GM21360 (cell line): ENCODE results near the gene FBXO28.
"Not testable (repeated sequence)": the region's sequence is repeated elsewhere in the genome, so short reads cannot be mapped to it uniquely, and the experiment has no call there.

Experiments used
- ATAC-seq: cut with Tn5 transposase; IDR thresholded peaks from one replicate; pipeline ENCODE4 v1.9.1; 2021; ENCODE audit warnings: mild to moderate bottlenecking, moderate library complexity; ENCODE audit not compliant: unreplicated experiment

FBXO28 gene

DNA sequence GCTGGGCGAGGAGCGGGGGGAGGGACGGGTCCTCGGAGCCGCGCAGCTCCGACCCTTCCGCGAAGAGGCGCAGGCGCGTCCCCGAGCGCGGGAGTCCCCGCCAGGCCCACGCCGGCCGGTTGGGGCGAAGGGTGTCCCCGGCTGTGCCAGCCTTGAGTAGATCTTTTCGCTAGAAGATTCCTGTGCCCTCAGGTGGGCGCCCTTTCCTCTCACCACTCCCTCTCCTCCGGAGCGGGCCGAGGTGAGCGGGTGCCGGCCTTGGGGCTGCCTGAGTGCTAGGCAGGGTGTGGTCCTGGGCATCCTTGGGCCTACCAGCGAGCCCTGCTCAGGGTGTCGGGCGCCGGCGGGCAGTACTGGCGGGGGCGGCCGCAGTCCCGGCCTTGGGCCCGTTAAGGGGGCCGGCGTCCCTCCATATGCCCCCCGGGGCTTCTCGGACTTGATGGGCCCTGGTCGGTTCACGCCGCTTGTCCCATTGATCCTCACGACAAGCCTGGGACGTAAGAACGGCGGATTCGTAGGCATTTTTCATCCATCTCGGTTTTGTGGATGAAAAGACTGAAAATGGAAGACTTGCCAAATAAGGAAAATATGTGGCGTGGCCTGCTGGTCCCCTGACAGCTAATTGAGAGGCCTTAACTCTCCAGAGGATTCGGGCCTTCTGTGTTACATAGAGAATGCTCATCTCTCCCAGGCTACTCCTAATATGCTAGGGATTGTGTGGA, 69.8 kb downstream of the FBXO28 start:
- peak; percentile 39 for ATAC-seq

DNA sequence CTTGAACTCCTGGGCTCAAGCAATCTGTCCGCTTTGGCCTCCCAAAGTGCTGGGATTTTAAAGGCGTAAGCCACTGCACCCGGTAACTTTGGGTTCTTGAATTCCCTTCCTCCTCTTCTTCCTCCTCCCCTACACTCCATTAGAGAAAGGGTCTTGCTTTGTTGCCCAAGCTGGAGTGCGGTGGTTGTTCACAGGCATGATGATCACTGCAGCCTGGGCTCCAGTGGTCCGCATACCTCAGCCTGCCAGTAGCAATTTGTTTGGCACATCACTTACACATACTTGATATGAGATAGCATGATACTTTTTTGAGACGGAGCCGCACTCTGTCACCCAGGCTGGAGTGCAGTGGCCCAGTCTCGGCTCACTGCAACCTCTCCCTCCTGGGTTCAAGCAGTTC, 71.3 kb downstream of the FBXO28 start:
- no peak for ATAC-seq

DNA sequence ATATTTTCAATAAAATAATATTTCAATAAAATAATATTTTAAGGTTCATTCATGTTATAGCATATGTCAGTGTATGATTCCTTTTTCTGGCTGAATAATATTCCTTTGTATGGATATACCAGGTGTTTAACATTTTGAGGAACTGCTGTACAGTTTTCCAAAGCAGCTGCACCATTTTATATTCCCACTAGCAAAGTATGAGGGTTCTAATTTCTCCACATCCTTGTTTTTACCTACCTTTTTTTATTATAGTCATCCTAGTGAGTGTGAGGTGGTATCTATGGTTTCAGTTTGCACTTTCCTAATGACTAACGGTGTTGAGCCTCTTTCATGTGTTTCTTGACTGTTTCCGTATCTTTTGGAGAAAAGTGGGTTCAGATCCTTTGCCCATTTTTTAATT, 74.4 kb downstream of the FBXO28 start:
- no peak for ATAC-seq

DNA sequence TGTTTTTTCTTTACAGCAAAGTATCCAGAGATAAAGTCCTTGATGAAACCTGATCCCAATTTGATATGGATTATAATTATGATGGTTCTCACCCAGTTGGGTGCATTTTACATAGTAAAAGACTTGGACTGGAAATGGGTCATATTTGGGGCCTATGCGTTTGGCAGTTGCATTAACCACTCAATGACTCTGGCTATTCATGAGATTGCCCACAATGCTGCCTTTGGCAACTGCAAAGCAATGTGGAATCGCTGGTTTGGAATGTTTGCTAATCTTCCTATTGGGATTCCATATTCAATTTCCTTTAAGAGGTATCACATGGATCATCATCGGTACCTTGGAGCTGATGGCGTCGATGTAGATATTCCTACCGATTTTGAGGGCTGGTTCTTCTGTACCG, 75.7 kb downstream of the FBXO28 start:
- no peak for ATAC-seq

DNA sequence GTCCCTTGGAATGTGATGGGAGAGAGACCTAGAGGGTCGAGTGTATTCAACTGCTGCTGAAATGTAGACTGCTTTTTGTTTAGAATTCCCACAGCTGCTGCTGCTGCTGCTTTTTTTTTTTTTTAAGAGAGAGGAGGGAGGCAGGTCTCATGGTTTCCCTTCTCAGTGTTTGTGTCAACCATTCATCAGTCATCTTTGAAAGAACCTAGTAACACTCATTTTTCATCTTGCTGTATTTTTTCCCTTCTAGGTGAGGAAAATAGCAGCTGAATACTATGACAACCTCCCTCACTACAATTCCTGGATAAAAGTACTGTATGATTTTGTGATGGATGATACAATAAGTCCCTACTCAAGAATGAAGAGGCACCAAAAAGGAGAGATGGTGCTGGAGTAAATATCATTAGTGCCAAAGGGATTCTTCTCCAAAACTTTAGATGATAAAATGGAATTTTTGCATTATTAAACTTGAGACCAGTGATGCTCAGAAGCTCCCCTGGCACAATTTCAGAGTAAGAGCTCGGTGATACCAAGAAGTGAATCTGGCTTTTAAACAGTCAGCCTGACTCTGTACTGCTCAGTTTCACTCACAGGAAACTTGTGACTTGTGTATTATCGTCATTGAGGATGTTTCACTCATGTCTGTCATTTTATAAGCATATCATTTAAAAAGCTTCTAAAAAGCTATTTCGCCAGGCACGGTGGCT, 78.3 kb downstream of the FBXO28 start:
- ATAC-seq, result no peak

DNA sequence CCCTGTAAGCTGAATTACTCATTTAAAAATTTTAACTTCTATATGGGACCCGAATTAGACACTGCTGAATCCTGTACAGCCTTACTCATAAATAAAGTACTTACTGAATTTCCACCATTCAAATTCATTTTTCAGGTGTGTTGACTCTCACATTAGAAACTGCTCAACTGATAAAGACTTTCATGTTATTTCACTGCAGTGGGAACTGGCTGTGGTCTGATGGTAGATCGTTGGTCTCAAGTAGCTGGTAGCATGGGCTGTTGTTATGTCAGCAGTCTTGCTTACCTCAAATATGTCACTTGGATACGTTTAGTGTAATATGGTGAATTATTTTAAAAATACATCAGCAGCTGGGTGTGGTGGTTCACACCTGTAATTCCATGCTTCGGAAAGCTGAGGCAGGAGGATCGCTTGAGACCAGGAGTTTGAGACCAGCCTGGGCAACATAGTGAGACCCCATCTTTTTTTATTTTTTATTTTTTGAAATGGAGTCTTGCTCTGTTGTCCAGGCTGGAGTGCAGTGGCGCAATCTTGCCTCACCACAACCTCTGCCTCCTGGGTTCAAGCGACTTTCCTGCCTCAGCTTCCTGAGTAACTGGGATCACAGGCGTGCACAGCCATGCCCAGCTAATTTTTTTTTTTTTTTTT, 79.5 kb downstream of the FBXO28 start:
- no peak for ATAC-seq

DNA sequence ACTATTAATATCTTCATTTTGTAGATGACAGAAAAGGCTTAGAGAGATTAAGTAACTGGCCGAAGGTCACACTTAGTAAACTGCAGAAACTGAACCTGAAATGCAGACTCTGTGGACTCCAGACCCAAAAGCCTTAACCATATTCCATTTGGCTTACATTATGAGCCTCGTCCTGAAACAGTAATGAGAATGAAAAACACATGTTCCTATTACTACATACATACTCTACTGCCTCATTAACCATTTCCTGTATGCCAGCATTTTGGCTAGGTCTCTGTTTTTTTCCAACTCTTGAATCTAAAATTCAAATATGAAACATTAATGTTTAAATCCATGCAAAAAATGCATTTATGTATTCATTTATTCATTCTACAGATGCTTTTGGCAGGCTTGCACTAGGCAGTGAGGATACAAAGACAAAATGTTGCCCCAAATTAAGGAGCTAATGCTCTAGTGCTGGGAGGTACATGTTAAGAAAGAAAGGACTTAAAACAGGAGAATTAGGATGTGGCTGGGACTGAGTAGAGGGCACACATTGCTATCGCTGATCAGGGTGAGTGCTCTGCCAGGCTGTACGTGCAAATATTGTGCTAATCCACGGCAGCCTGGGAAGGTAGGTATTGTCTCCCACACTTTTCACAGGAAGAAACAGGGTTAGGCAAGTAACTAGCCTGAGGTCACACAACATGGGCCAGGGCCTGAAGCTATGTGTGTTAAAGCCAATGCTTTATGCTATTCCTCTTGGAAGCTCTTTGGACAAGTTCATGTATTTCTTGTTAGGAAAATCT, 83.1 kb downstream of the FBXO28 start:
- ATAC-seq, result no peak

DNA sequence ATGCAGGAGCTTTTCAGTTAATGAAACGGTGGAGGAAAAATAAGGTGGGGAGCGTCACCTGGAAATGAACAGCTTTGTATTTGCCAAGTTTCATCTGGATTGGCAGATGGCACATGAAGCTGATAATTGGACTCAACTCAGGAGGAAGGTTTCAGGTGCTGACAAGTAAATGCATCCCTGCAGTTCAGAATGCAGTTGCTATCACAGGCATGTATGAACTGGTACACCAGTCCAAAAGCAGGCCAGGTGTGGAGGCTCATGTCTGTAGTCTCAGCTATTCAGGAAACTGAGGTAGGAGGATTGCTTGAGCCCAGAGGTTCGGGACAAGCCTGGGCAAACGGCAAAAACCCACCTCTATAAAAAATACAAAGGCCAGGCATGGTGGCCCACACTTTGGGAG, 84.7 kb downstream of the FBXO28 start:
- no peak for ATAC-seq

DNA sequence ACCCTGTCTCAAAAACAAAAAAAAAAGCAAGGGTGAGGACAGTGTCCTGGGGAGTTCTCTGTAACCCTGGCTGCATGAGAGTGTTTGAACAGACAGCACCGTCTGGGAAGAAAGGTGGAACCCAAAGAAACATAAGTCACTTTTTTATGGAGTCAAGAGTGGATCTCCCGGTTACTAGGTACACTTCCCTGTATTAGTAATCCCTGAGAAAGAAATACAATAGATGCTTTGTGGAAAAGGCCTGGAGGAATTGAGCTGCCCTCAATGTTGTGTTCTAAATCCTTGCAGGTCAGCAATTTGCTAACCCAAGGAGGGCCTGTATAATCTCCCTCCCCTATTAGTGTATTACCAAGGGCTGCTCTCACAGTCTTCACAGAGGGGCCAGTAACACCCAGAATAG, 85.8 kb downstream of the FBXO28 start:
- ATAC-seq, result no peak

DNA sequence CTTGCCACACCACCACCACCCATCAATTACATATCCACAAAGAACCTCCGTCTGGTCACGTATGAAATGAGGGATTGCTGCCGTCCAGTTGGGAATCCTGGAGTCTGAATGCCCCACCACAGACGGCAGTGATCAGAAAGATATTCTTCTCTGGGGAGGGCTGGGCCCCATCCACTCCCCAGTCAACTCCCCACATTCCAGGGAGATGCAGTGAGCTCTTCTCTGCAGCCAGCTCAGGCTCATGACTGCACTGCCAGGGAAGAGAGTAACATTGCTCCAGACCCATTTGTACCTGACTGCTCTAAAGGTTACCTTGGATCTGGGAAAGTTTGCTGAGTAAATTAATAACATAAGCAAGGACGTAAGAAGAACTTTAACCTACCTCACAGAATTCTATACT, 87.5 kb downstream of the FBXO28 start:
- no peak for ATAC-seq

DNA sequence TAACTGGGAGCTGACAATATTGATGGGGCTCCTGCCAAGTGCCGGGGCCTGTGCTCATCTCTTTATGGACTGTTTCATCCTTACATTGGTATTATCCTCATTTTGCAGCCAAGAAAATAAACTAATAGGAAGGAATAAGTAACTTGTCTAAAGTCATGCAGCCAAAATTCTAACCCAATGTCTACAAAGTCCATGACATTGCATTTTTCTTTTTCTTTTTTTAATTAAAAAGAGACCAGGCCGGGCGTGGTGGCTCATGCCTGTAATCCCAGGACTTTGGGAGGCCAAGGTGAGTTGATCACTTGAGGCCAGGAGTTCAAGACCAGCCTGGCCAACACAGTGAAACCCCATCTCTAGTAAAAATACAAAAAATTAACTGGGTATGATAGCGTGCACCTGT, 87.9 kb downstream of the FBXO28 start:
- no peak for ATAC-seq

DNA sequence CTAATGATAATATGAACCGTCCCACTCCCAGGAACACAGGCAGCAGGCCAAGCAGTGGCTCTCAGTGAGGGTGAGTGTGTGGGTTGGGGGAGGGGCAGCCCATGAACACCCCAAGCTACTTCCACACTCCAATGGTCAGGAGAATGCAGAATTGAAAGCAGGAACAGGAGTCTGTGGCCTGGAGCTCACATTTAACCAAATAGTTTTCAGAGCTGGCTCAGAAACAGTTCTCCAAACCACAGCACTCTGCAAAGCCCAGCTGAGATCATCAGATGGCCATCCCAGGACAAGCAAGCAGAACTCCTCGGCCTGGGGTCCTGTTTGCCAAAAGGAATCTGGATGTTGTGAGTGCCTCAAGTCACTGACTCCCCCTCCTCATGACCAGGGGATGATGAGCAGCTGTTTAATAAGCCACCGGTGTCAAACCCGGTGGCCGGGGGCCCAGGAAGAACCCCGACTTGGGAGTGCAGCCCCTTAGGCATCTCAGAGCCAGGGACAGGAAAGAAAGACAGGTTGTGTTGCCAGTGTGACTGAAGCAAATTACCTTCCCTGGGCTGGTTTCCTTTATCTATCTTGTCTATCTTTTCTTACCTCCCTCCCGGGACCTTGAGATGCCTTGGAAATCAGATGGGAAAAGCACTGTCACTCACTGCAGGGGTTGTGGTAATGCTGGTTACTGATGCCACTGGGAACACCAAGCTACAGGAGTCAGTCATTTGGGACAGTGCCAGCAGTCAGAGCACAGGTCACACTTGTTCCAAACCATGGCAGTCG, 89.5 kb downstream of the FBXO28 start:
- peak; percentile 60 for ATAC-seq

DNA sequence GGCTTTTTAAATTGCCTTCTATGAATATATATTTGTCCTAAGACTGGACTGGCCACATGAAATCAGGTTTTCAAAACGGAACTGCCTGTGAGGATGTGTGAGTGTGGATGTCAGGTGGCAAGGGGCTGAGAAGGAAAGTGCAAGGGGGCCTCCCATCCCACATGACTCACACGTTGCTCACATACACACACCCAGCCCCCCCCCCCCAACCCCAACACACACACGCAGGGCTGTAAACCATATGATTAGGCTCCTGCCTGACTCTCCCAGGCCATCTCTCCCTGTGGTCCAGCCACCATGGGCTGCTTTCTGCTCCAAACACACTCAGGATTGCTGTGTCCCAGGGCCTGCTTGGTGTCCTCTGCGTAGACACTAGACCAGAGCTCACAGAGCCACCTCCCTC, 91.5 kb downstream of the FBXO28 start:
- no peak for ATAC-seq

DNA sequence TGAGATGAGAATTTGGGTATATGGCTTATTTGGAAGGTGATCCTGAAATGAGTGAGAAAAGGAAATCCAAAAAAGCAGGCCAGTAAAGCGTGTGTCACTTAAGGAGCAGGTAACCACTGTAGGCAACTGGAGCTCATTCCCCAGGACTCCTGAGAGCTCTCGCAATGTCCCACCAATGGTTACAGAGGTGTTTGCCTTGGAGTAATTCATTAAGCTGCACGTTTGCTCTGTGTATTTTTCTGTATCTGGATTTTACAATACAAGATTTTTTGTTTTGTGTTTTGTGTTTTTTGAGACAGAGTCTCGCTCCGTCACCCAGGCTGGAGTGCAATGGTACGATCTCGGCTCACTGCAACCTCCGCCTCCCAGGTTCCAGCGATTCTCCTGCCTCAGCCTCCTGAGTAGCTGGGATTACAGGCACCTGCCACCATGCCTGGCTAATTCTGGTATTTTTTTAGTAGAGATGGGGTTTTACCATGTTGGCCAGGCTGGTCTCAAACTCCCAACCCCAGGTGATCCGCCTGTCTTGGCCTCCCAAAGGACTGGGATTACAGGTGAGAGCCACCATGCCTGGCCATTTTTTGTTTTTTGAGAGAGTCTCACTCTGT, 92.1 kb downstream of the FBXO28 start:
- not testable (repeated sequence) for ATAC-seq

DNA sequence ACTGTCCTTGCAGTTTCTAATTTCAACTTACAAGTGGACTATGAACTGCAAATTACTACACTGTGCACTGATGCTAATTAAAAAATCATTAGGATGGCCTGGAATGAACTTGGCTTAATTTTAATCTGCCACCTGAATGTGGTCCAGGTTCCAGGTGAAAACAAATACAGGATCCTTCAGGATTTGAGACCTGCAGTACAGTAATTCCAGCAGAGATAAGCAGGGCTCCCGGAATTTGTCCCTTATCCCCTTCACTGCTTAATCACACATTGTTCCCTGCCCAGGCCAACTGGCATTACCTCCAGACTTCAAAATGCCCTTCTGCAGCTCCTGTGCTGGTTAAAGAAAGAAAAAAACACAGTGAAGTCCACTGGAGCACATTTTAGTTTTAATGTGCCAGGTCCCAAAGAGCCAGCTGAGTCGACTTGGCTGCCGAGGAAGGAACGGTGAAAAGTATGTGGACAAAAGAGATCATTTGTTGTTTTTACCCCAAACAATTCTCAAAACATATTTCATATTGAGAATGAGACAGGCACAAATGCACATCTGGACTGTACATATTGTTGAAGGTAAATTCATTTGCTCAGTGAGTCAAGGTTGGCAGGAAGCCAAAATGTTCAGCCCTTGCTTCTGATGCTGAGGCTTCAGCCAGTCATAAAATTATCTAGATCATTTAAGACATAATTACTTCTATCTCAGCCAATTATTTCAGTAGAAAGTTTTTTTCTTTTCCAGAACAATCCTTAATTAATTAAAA, 97.5 kb downstream of the FBXO28 start:
- no peak for ATAC-seq
